Measurements from ENCODE around the gene EPHA10. TPM values are rescaled to one million over a fixed set of nuclear protein-coding genes. Genes with fewer than 3 reads are reported as not detected.

Gene EPHA10
- polyA plus RNA-seq, 1 donor from 2014 or later: 39.4 TPM

DNA sequence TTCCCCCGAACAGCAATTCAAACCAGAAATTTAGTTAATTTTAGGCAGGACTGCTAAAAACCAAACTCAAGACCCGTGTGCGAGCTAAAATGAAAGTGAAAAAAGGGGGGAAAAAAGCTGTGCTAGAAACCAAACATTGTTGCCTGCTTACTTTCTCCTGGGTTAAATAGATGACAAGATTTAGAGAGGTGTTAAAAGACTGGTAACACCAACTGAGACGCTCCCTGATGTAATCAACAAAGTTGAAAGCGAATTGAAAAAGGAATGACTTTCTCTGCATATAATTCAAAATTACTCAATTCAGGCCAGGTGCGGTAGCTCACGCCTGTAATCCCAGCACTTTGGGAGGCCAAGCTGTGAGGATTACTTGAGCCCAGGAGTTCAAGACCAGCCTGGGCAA lies 65.8 kb downstream of the EPHA10 start:
- H3K4me2 ChIP-seq (ENCODE audit: low read length): no peak overlapping the region
- no peaks in the 10 kb centered on the region for H3K9me2 ChIP-seq (ENCODE audit: insufficient read depth, low read length)
- H3K9ac ChIP-seq (ENCODE audit: low read length): no peak overlapping the region
- H3K36me3 ChIP-seq (ENCODE audit: insufficient read depth, low read length): no peaks in the 10 kb centered on the region
- no peaks in the 10 kb centered on the region for H3K27me3 ChIP-seq (ENCODE audit: insufficient read depth, low read depth, low read length)
- no peaks in the 10 kb centered on the region for H3K9me3 ChIP-seq (ENCODE audit: low read length)
- H2AFZ ChIP-seq (ENCODE audit: low read depth, low read length): no peak overlapping the region
- no peak overlapping the region for H3K27ac ChIP-seq (ENCODE audit: low read length)
- no peaks in the 10 kb centered on the region for H3K79me2 ChIP-seq (replicated peaks; ENCODE audit: insufficient read depth, low read length)
- no peaks in the 10 kb centered on the region for H3F3A ChIP-seq (ENCODE audit: insufficient read depth, low read length, poor library complexity, severe bottlenecking)
- no peaks in the 10 kb centered on the region for H4K20me1 ChIP-seq (ENCODE audit: insufficient read depth)
- no peak for TF ChIP-seq POLR2AphosphoS5 (IDR thresholded peaks at IDR 0.05)
- no peak for TF ChIP-seq SMC3 (conservative IDR thresholded peaks at IDR 0.05; ENCODE audit: poor library complexity)
- TF ChIP-seq, protein P1, sequence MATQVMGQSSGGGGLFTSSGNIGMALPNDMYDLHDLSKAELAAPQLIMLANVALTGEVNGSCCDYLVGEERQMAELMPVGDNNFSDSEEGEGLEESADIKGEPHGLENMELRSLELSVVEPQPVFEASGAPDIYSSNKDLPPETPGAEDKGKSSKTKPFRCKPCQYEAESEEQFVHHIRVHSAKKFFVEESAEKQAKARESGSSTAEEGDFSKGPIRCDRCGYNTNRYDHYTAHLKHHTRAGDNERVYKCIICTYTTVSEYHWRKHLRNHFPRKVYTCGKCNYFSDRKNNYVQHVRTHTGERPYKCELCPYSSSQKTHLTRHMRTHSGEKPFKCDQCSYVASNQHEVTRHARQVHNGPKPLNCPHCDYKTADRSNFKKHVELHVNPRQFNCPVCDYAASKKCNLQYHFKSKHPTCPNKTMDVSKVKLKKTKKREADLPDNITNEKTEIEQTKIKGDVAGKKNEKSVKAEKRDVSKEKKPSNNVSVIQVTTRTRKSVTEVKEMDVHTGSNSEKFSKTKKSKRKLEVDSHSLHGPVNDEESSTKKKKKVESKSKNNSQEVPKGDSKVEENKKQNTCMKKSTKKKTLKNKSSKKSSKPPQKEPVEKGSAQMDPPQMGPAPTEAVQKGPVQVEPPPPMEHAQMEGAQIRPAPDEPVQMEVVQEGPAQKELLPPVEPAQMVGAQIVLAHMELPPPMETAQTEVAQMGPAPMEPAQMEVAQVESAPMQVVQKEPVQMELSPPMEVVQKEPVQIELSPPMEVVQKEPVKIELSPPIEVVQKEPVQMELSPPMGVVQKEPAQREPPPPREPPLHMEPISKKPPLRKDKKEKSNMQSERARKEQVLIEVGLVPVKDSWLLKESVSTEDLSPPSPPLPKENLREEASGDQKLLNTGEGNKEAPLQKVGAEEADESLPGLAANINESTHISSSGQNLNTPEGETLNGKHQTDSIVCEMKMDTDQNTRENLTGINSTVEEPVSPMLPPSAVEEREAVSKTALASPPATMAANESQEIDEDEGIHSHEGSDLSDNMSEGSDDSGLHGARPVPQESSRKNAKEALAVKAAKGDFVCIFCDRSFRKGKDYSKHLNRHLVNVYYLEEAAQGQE (IDR thresholded peaks at IDR 0.05; ENCODE audit: borderline replicate concordance): no peak
- TF ChIP-seq EP300 (conservative IDR thresholded peaks at IDR 0.05; ENCODE audit: poor library complexity, severe bottlenecking): no peak
- TF ChIP-seq TAF1 (IDR thresholded peaks at IDR 0.05; ENCODE audit: low read depth): no peak
- H3K4me3 ChIP-seq (ENCODE audit: low read length): no peak overlapping the region

DNA sequence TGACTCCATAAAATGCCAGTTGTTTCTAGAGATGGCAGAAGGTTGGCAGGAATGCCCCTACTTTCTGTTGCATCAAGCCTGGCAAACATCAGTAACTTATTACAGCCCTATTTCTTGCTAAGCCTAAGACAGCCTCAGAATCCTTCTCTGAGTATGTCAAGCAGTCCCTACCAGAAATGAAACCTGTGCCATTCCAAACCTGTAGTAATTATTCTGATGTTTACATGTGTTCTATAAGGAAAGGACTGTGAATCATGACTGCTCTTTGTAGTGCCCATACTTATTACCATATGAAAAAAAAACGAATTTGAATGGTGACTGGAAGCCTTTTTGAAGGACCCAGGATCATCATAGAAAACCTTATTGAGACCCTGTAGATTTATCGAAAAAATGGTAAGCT lies 67.2 kb downstream of the EPHA10 start:
- Histone ChIP-seq H3K36me3 (ENCODE audit: insufficient read depth, low read length) (no peaks in the 10 kb centered on the region), H3K4me3 (ENCODE audit: low read length) (no peak overlapping the region), H3K9ac (ENCODE audit: low read length) (no peak overlapping the region), H3K79me2 (replicated peaks; ENCODE audit: insufficient read depth, low read length) (peaks cover 2% of the 10 kb centered on the region), H2AFZ (ENCODE audit: low read depth, low read length) (no peak overlapping the region), H3K9me3 (ENCODE audit: low read length) (no peaks in the 10 kb centered on the region), H3K4me2 (ENCODE audit: low read length) (no peak overlapping the region), H3K9me2 (ENCODE audit: insufficient read depth, low read length) (no peaks in the 10 kb centered on the region), H3K27me3 (ENCODE audit: insufficient read depth, low read depth, low read length) (no peaks in the 10 kb centered on the region), H3K27ac (ENCODE audit: low read length) (no peak overlapping the region), H3F3A (ENCODE audit: insufficient read depth, low read length, poor library complexity, severe bottlenecking) (no peaks in the 10 kb centered on the region), H4K20me1 (ENCODE audit: insufficient read depth) (no peaks in the 10 kb centered on the region)
- TF ChIP-seq EP300 (conservative IDR thresholded peaks at IDR 0.05; ENCODE audit: poor library complexity, severe bottlenecking) (no peak), POLR2AphosphoS5 (IDR thresholded peaks at IDR 0.05) (no peak), TAF1 (IDR thresholded peaks at IDR 0.05; ENCODE audit: low read depth) (no peak), SMC3 (conservative IDR thresholded peaks at IDR 0.05; ENCODE audit: poor library complexity) (no peak), RAD21 (conservative IDR thresholded peaks at IDR 0.05) (no peak), MXI1 (conservative IDR thresholded peaks at IDR 0.05; ENCODE audit: poor library complexity, severe bottlenecking) (no peak), EZH2 (IDR thresholded peaks at IDR 0.05; ENCODE audit: borderline replicate concordance, insufficient read depth, low read length, poor library complexity, severe bottlenecking) (no peak)
- TF ChIP-seq, protein P2, sequence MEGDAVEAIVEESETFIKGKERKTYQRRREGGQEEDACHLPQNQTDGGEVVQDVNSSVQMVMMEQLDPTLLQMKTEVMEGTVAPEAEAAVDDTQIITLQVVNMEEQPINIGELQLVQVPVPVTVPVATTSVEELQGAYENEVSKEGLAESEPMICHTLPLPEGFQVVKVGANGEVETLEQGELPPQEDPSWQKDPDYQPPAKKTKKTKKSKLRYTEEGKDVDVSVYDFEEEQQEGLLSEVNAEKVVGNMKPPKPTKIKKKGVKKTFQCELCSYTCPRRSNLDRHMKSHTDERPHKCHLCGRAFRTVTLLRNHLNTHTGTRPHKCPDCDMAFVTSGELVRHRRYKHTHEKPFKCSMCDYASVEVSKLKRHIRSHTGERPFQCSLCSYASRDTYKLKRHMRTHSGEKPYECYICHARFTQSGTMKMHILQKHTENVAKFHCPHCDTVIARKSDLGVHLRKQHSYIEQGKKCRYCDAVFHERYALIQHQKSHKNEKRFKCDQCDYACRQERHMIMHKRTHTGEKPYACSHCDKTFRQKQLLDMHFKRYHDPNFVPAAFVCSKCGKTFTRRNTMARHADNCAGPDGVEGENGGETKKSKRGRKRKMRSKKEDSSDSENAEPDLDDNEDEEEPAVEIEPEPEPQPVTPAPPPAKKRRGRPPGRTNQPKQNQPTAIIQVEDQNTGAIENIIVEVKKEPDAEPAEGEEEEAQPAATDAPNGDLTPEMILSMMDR (IDR thresholded peaks at IDR 0.05; ENCODE audit: poor library complexity, severe bottlenecking): no peak
- TF ChIP-seq, protein P1 (IDR thresholded peaks at IDR 0.05; ENCODE audit: borderline replicate concordance): no peak
